Brain microvascular endothelial cell (primary cell): ENCODE results near the gene MRPS5.

Experiments used
- DNase-seq: peaks from one replicate; pipeline ENCODE4 v3.0.0-alpha.2; 2020
- H3K27ac ChIP-seq: fragments of 250-450 bp; sonication (Bioruptor Pico); 2 replicates; pipeline ENCODE4 v1.5.1; 2020; ENCODE audit warnings: mild to moderate bottlenecking, moderate library complexity
- H3K27me3 ChIP-seq: fragments of 250-450 bp; sonication (Bioruptor Pico); replicated peaks from 2 replicates; pipeline ENCODE4 v1.5.1; 2020; ENCODE audit warnings: mild to moderate bottlenecking
- H3K36me3 ChIP-seq: fragments of 250-450 bp; sonication (Bioruptor Pico); replicated peaks from 2 replicates; pipeline ENCODE4 v1.5.1; 2020; ENCODE audit warnings: mild to moderate bottlenecking
- H3K4me3 ChIP-seq: 2 replicates; pipeline ENCODE4 v1.5.1; 2011; ENCODE audit warnings: low read depth, mild to moderate bottlenecking, control low read depth, low read length, moderate library complexity
- in situ Hi-C: cut with HindIII; loops from 2 replicates; pipeline ENCODE4 v1.10.0; 2017; ENCODE audit warnings: low sequenced_read_pairs, low pct_ligation_motif_present
- TF ChIP-seq, protein P1 (sequence below): IDR thresholded peaks from 2 replicates; pipeline ENCODE4 v1.5.1; 2011; ENCODE audit warnings: low read depth, mild to moderate bottlenecking, moderate library complexity, low read length, control low read depth, inconsistent platforms; ENCODE audit errors: missing control alignments

MRPS5 gene

DNA sequence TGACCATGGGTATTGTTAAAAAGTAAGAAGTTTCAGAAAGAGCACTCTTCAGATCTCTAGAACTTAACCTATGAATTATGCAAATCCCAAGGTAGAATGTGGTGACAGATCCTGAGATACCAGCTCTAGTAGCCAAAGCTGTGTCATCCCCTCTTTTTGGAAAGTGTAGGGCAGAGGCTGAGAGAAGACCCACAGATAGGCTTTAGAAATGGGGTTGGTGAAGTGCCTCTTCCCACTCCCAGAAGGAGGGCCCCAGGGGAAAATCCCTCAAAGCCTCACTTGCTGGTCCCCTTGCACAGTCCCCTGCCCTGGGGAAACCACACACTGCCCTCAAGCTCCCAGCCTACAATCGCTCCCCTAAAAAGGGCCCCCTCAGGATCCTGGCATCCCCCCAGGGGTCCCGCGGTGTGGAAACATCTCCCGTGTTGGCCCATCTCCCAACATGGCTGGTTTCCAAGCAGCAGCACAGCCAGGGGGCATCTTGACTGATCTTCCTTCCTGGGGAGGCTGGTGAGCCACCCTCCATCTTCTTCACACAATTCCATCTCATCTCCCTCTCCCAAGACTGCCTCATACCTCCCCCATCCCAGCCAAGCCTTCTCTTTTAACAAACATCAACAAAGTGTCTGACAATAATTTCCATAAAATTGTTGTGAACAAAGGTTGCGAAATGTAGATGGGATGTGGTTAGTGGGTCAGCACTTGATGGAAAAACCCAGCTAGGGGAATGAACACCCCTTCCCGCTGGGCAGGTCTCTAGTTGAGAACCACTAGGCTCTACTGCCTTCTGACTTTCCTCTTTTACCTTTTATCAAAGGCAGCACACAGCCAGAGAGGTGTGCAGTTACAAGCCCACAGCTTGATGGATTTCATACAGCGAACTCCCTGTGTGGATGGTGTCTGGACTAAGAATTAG, 71.0 kb downstream of the MRPS5 start:
- Histone ChIP-seq H3K36me3 (no peaks in the 10 kb centered on the region), H3K27me3 (no peaks in the 10 kb centered on the region), H3K27ac (no peak overlapping the region), H3K4me3 (no peak overlapping the region)
- no peak for DNase-seq
- in situ Hi-C loops, result no loop called here
- TF ChIP-seq, protein P1, sequence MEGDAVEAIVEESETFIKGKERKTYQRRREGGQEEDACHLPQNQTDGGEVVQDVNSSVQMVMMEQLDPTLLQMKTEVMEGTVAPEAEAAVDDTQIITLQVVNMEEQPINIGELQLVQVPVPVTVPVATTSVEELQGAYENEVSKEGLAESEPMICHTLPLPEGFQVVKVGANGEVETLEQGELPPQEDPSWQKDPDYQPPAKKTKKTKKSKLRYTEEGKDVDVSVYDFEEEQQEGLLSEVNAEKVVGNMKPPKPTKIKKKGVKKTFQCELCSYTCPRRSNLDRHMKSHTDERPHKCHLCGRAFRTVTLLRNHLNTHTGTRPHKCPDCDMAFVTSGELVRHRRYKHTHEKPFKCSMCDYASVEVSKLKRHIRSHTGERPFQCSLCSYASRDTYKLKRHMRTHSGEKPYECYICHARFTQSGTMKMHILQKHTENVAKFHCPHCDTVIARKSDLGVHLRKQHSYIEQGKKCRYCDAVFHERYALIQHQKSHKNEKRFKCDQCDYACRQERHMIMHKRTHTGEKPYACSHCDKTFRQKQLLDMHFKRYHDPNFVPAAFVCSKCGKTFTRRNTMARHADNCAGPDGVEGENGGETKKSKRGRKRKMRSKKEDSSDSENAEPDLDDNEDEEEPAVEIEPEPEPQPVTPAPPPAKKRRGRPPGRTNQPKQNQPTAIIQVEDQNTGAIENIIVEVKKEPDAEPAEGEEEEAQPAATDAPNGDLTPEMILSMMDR, result no peak

DNA sequence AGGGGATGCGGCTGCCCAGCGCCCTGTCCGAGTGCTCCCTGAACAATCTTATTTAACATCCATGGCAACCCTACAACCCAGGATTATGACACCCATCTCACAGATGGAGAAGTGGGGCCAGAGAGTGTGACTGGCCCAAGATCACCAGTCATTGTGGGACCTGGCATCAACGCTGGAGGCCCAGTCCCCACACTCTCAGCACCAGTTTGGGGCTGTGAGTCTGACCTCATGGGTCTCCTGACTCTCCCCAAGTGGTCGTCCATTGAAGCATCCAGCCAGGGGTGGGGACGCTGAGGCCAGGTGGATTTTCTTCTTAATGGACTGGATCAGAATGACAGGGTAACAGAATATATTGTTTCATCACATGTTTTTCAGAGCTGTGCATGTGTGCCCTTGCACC, 71.6 kb downstream of the MRPS5 start:
- Histone ChIP-seq H3K36me3 (no peaks in the 10 kb centered on the region), H3K27me3 (no peaks in the 10 kb centered on the region), H3K27ac (no peak overlapping the region), H3K4me3 (no peak overlapping the region)
- in situ Hi-C loops, result no loop called here
- TF ChIP-seq, protein P1, result no peak
- no peak for DNase-seq

DNA sequence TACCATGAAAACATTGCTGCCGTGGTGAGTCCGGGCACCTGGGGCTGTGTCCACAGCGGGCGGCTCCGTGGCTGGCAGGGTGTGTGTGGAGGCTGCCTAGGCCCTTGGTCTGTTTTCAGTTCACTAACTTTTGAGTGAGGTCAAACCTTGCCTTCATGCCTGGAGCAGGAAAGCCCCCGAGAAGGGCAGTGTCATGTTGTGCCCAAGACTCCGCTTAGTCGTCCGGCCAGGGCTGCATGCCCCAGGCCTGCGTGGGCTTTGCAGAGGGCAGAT, 72.0 kb downstream of the MRPS5 start:
- TF ChIP-seq, protein P1, result no peak
- in situ Hi-C loops, result no loop called here
- Histone ChIP-seq H3K4me3 (no peak overlapping the region), H3K36me3 (no peaks in the 10 kb centered on the region), H3K27me3 (no peaks in the 10 kb centered on the region), H3K27ac (no peak overlapping the region)
- no peak for DNase-seq

DNA sequence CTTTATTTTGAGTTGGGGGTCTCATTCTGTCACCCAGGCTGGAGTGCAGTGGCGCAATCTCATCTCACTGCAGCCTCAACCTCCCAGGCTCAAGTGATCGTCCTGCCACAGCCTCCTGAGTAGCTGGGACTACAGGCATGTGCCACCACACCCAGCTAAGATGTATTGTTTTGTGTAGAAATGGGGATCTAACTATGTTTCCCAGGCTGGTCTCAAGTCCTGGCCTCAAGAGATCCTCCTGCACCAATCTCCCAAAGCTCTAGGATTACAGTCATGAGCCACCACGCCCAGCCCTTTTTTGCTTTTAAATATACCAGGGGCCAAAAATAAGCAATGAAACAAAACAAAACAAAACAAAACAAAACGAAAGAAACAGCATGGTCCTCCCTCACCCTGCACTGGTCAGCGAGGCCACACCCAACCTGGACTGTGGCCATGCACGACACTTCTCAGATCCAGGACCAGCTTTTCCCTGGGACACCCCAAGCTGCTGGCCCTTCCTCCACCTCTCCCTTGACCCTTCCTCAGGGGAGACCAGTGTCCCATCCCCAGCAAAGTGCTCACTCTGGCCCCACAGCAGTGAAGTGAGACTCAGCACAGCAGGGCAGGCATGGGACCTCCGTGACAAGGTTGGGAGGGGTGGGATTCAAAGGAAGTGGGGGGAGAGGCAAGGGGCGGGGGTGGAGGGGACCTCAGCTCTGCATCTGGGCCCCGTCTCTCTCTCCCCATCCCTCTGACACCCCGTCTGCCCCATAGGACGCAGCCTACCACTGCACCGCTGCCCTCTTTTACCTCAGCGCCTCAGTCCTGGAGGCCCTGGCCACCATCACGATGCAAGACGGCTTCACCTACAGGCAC, 72.6 kb downstream of the MRPS5 start:
- H3K27ac ChIP-seq, result no peak overlapping the region
- H3K36me3 ChIP-seq, result no peaks in the 10 kb centered on the region
- TF ChIP-seq, protein P1, result no peak
- no peak overlapping the region for H3K4me3 ChIP-seq
- no peak for DNase-seq
- in situ Hi-C loops, result no loop called here
- no peaks in the 10 kb centered on the region for H3K27me3 ChIP-seq

DNA sequence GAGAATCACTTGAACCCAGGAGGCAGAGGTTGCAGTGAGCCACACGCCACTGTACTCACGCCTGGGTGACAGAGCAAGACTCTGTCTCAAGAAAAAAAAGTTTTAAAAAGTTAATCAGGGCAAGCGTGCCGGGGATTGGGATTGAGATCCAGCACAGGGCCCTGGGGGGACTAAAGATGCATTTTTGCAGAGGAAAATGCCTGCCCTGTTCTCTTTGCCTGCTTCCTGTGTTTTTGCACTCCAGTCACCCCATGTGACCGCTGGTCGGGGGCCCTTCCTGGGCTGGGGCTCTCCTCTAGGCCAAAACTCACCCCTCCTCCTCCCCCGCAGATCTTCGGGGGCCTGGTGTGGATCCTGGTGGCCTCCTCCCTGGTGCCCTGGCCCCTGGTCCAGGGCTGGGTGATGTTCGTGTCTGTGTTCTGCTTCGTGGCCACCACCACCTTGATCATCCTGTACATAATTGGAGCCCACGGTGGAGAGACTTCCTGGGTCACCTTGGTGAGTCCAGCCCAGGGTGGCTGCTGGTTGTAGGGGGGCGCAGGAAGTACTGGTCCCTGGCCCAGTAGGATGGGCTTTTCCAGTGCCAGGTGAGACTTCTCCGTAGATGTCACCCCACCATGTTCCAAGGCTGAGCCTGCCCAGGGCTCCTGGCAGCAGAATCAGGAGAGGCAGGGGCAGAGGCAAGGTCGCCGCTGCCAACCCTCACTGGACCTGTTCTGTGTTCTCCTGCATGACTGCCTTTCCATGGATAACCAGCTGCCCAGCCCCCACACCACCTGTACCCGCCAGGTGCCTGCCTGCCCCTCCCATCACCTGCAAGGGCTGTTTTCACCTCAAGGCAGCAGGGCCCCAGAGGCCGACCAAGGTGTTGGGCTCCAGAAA, 73.7 kb downstream of the MRPS5 start:
- no peak overlapping the region for H3K27ac ChIP-seq
- no peak overlapping the region for H3K4me3 ChIP-seq
- no peaks in the 10 kb centered on the region for H3K36me3 ChIP-seq
- H3K27me3 ChIP-seq, result peaks cover 2% of the 10 kb centered on the region
- TF ChIP-seq, protein P1, result no peak
- no peak for DNase-seq
- in situ Hi-C loops, result no loop called here
